Endodermal cell (in vitro differentiated cells): Measurements from ENCODE around the gene LRRIQ4. TPM values are rescaled to one million over a fixed set of nuclear protein-coding genes. Genes with fewer than 3 reads are reported as not detected.

Experiments
- DNase-seq: peaks from one replicate; pipeline ENCODE4 v3.0.0-alpha.2; 2017
- H3K27ac ChIP-seq: 2 replicates; pipeline ENCODE4 v1.5.1; 2013; ENCODE audit warnings: mild to moderate bottlenecking, low read depth, low read length, moderate library complexity
- H3K27me3 ChIP-seq: 2 replicates; pipeline ENCODE4 v1.6.1; 2013; ENCODE audit warnings: mild to moderate bottlenecking, low read length, moderate library complexity; ENCODE audit not compliant: insufficient read depth, control insufficient read depth, poor library complexity, severe bottlenecking
- H3K36me3 ChIP-seq: 2 replicates; pipeline ENCODE4 v1.7.0; 2013; ENCODE audit warnings: mild to moderate bottlenecking, low read length, moderate library complexity; ENCODE audit not compliant: control insufficient read depth, insufficient read depth
- H3K4me1 ChIP-seq: one replicate; pipeline ENCODE4 v1.7.0; 2013; ENCODE audit warnings: low read length; ENCODE audit not compliant: control insufficient read depth, insufficient read depth
- H3K4me3 ChIP-seq: 2 replicates; pipeline ENCODE4 v1.5.1; 2013; ENCODE audit warnings: mild to moderate bottlenecking, low read length, moderate library complexity
- H3K9ac ChIP-seq: 2 replicates; pipeline ENCODE4 v1.6.1; 2013; ENCODE audit warnings: mild to moderate bottlenecking, low read length, moderate library complexity; ENCODE audit not compliant: poor library complexity, severe bottlenecking; ENCODE audit errors: extremely low read depth
- H3K9me3 ChIP-seq: 2 replicates; pipeline ENCODE4 v1.6.1; 2013; ENCODE audit warnings: mild to moderate bottlenecking, low read length, moderate library complexity; ENCODE audit not compliant: control insufficient read depth
- H3K27ac Mint-ChIP-seq: 2 replicates; pipeline ENCODE4 v1.8.0; 2020; ENCODE audit warnings: mixed read lengths
- H3K27me3 Mint-ChIP-seq: 2 replicates; pipeline ENCODE4 v1.8.0; 2021; ENCODE audit warnings: mild to moderate bottlenecking, mixed read lengths; ENCODE audit not compliant: insufficient read depth
- H3K36me3 Mint-ChIP-seq: 2 replicates; pipeline ENCODE4 v1.8.0; 2020; ENCODE audit warnings: low read depth, mixed read lengths
- H3K4me1 Mint-ChIP-seq: 2 replicates; pipeline ENCODE4 v1.8.0; 2020; ENCODE audit warnings: mixed read lengths
- H3K4me3 Mint-ChIP-seq: 2 replicates; pipeline ENCODE4 v1.8.0; 2020; ENCODE audit warnings: mild to moderate bottlenecking, moderate library complexity, mixed read lengths
- H3K9me3 Mint-ChIP-seq: 2 replicates; pipeline ENCODE4 v1.8.0; 2020; ENCODE audit warnings: mild to moderate bottlenecking, mixed read lengths
- WGBS, 2 experiments: methylation state at CpG; one replicate each; pipeline versions ENCODE4 v1.1.5 to v1.1.7; 2013; ENCODE audit warnings: missing lambda C conversion rate in 2 of 2, mixed read lengths in 1 of 2; ENCODE audit not compliant: insufficient coverage in 1 of 2, insufficient read length in 1 of 2; 5-methylcytosine and 5-hydroxymethylcytosine counted together
- long read RNA-seq, 4 experiments: library from polyadenylated mRNA in 2 of 4; library from RNA in 1 of 4; library from capped mRNA in 1 of 4; stranded (forward) in 3 of 4; unstranded in 1 of 4; transcript quantifications; one replicate each; pipeline ENCODE4 v2.0.0, GENCODE V29; 2020 to 2021; ENCODE audit warnings: inconsistent platforms in 1 of 4
- polyA plus RNA-seq, 2 experiments: library from polyadenylated mRNA; stranded (reverse); fragments of 50-300 nt; gene quantifications; one replicate each; pipeline ENCODE4 v1.2.3, GENCODE V29; 2013
- total RNA-seq, 2 donors: library from RNA; stranded (reverse); fragmentation: NEBNext Ultra II Directional in 1 of 2; extraction: Animal tissue kit (Norgen Biotek cat#: 25700) in 1 of 2; gene quantifications; 2 replicates in 1 of 2; 3 replicates in 1 of 2; pipeline ENCODE4 v1.2.1, GENCODE V29; 2021
- TF ChIP-seq, protein P1 (sequence below): fragments of 200-600 bp; sonication (generic); conservative IDR thresholded peaks from 2 replicates; pipeline ENCODE4 v1.5.0; 2021; ENCODE audit warnings: antibody characterized with exemption, mild to moderate bottlenecking

Gene LRRIQ4
- total RNA-seq: not detected
- polyA plus RNA-seq (2013, experiment 1 of 2): not detected
- not detected for polyA plus RNA-seq (2013, experiment 2 of 2)
- long read RNA-seq, experiment 1: 0 reads
- long read RNA-seq, experiment 2: 0 reads
- long read RNA-seq, experiment 3, partial matches to known transcripts: 0 of 2 reads
- long read RNA-seq, experiment 3, other reads (novel, unspliced or antisense): 2 of 2 reads
- long read RNA-seq, experiment 4: 0 reads

DNA sequence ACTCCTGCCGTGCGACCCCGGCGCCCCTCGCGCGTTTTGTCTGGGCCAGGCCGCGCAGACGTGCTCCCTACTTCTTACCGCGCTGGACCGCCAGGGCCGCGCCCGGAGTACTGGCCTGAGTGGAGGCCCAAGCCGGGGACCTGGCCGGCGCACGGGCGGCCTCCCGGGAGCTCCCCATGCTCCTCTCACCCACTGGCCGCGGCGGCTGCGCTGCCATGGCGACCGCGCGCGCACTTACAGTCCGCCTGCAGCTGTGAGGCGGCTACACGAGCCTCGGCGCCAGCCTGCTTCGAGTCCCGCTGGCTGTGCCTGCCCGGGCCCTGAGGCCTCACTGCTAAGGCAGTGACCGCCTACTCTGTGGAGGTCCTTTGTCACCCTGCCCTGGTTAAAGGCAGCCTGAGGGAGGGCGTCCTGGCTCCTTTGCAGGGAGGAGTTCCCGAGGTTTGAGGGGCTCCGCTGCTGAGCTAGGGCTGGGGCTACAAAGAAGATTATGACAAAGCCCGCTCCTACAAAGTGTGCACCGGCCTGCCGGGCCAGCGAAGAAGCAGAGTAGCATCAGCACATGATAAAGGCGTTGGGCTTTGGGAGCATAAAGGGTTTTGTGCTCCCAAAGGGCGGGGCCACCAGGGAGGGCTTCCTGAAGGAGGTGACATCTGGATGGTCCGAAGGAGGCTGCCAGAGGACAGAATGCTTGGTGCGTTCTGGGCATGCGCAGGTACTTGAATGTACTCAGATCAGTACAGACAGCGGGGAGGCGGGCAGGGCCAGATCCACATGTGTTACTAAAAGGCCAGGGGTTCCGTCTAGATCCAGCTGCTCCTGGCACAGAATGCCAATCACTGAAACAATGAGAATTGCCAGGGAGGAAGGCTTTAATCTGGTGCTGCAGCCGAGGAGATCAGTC, at the start of gene LRRIQ4, which contains the start of gene LRRC34:
Gene LRRIQ4, plus strand, starts transcription at position 539 of the 904 bp plus-strand sequence. CDS start 9,052 bp downstream, outside the sequence.
Gene LRRC34, minus strand, starts transcription at position 573 of the 904 bp plus-strand sequence. Its CDS starts 356 bp downstream, at position 217.
- Mint-ChIP-seq H3K4me1 (peaks cover 17% of the 10 kb centered on the region), H3K4me3 (peak within 1 kb of the TSS; percentile 71), H3K27me3 (peaks cover 11% of the 10 kb centered on the region), H3K36me3 (peaks cover 4% of the 10 kb centered on the region), H3K27ac (peak within 1 kb of the TSS; percentile 93), H3K9me3 (peaks cover 14% of the 10 kb centered on the region)
- WGBS, 2 experiments: 25 to 42% methylated on average over 25 to 56 of the region's 56 CpGs
- peak within 1 kb of the TSS; percentile 74 for H3K4me3 ChIP-seq
- H3K9ac ChIP-seq: peak within 1 kb of the TSS; percentile 52
- TF ChIP-seq, protein P1, sequence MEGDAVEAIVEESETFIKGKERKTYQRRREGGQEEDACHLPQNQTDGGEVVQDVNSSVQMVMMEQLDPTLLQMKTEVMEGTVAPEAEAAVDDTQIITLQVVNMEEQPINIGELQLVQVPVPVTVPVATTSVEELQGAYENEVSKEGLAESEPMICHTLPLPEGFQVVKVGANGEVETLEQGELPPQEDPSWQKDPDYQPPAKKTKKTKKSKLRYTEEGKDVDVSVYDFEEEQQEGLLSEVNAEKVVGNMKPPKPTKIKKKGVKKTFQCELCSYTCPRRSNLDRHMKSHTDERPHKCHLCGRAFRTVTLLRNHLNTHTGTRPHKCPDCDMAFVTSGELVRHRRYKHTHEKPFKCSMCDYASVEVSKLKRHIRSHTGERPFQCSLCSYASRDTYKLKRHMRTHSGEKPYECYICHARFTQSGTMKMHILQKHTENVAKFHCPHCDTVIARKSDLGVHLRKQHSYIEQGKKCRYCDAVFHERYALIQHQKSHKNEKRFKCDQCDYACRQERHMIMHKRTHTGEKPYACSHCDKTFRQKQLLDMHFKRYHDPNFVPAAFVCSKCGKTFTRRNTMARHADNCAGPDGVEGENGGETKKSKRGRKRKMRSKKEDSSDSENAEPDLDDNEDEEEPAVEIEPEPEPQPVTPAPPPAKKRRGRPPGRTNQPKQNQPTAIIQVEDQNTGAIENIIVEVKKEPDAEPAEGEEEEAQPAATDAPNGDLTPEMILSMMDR: peak; percentile 20
- H3K27me3 ChIP-seq: no peaks in the 10 kb centered on the region
- peaks cover 11% of the 10 kb centered on the region for H3K9me3 ChIP-seq
- no peaks in the 10 kb centered on the region for H3K36me3 ChIP-seq
- H3K4me1 ChIP-seq: no peaks in the 10 kb centered on the region
- DNase-seq: peak; percentile 94
- H3K27ac ChIP-seq: peak within 1 kb of the TSS; percentile 83

DNA sequence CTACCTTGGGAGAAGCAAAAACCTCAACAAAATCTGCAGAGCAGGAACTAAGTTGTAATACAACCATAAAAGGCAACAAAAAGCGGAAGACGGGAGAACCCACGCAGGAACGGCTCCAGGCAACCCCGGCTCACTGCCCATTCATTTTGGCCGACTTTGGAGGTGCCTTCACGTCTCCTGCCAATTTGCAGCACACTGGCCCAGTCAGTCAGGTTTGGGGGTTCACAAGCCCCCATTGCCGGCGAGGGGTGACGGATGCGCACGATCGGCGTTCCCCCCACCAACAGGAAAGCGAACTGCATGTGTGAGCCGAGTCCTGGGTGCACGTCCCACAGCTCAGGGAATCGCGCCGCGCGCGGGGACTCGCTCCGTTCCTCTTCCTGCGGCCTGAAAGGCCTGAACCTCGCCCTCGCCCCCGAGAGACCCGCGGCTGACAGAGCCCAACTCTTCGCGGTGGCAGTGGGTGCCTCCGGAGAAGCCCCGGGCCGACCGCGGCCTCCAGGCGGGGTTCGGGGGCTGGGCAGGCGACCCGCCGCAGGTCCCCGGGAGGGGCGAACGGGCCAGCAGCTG, 48.3 kb upstream of the LRRIQ4 start:
- Mint-ChIP-seq H3K4me1 (peaks cover 4% of the 10 kb centered on the region), H3K27ac (peak overlapping the region; percentile 90), H3K4me3 (peak overlapping the region; percentile 82), H3K9me3 (peaks cover 16% of the 10 kb centered on the region), H3K36me3 (peaks cover 2% of the 10 kb centered on the region), H3K27me3 (no peaks in the 10 kb centered on the region)
- no peak for DNase-seq
- H3K36me3 ChIP-seq: no peaks in the 10 kb centered on the region
- H3K4me1 ChIP-seq: no peaks in the 10 kb centered on the region
- TF ChIP-seq, protein P1: no peak
- H3K27ac ChIP-seq: no peak overlapping the region
- H3K4me3 ChIP-seq: peak overlapping the region; percentile 79
- peaks cover 11% of the 10 kb centered on the region for H3K9me3 ChIP-seq
- 62 to 74% methylated on average over 21 to 46 of the region's 46 CpGs for WGBS, 2 experiments
- no peaks in the 10 kb centered on the region for H3K27me3 ChIP-seq
- H3K9ac ChIP-seq: peak overlapping the region; percentile 47

DNA sequence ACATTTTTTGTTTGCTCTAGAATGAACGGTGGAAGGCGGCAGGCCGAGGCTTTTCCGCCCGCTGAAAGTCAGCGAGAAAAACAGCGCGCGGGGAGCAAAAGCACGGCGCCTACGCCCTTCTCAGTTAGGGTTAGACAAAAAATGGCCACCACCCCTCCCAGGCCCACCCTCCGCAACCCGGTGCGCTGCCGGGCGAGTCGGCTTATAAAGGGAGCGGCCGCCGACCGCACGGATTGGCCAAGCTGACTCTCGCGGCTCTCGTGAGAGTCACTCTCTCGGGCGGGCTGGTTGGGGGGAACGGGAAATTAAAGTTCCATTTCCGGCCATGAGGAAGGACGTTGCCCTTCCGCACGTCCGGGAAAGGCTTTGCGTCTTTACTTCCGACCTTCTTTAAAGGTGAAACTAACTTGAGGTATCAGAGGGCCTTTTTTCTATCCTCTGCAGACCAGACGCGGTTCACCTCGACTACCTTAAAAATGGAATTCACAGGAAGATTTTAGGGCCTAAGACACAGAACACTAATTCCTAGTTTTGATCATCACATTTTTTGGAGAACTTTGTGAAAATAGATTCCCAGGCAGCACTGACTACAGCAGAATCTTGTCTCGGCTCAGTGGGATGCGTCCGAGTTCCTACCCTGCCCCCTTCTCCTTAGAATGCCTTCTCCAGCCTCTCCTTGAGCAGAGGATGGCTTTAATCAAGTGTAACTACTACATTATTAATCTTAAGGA, 47.6 kb upstream of the LRRIQ4 start, which contains the start of gene TERC:
Gene TERC, minus strand, starts transcription at position 179 of the 731 bp plus-strand sequence.
- peaks cover 2% of the 10 kb centered on the region for H3K36me3 Mint-ChIP-seq
- peak within 1 kb of the TSS; percentile 82 for H3K4me3 Mint-ChIP-seq
- no peak within 1 kb of the TSS for H3K27ac ChIP-seq
- H3K36me3 ChIP-seq: no peaks in the 10 kb centered on the region
- H3K27ac Mint-ChIP-seq: peak within 1 kb of the TSS; percentile 90
- peak within 1 kb of the TSS; percentile 47 for H3K9ac ChIP-seq
- H3K27me3 Mint-ChIP-seq: no peaks in the 10 kb centered on the region
- H3K27me3 ChIP-seq: no peaks in the 10 kb centered on the region
- no peaks in the 10 kb centered on the region for H3K4me1 ChIP-seq
- peaks cover 4% of the 10 kb centered on the region for H3K4me1 Mint-ChIP-seq
- H3K4me3 ChIP-seq: peak within 1 kb of the TSS; percentile 79
- peak; percentile 95 for DNase-seq
- H3K9me3 Mint-ChIP-seq: peaks cover 16% of the 10 kb centered on the region
- peaks cover 11% of the 10 kb centered on the region for H3K9me3 ChIP-seq
- 60 to 68% methylated on average over 38 to 42 of the region's 42 CpGs for WGBS, 2 experiments
- TF ChIP-seq, protein P1: no peak
